GM19452 (cell line): Measurements from ENCODE around the gene BTNL3.
"Not testable (repeated sequence)": the region's sequence is repeated elsewhere in the genome, so short reads cannot be mapped to it uniquely, and the experiment has no call there.

Experiments
- ATAC-seq: cut with Tn5 transposase; IDR thresholded peaks from one replicate; pipeline ENCODE4 v1.9.1; 2021; ENCODE audit not compliant: unreplicated experiment

The BTNL3 gene

GRCh38 chr5:181045316-181045715, 56.7 kb downstream of the BTNL3 start:
- ATAC-seq: no peak

- ATAC-seq: not testable (repeated sequence)
These were observed 57.2 kb downstream of the BTNL3 start for GRCh38 chr5:181045857-181046256.

- ATAC-seq: no peak
These were observed 58.6 kb downstream of the BTNL3 start for GRCh38 chr5:181047288-181047687.

- no peak for ATAC-seq
These were observed 59.3 kb downstream of the BTNL3 start for GRCh38 chr5:181047921-181048320.

- no peak for ATAC-seq
These were observed 61.4 kb downstream of the BTNL3 start for GRCh38 chr5:181050016-181050415.

GRCh38 chr5:181051841-181052671, 63.4 kb downstream of the BTNL3 start:
- ATAC-seq: no peak

- no peak for ATAC-seq
These were observed 64.2 kb downstream of the BTNL3 start for GRCh38 chr5:181052672-181053487.

- ATAC-seq: no peak
These were observed 65.0 kb downstream of the BTNL3 start for GRCh38 chr5:181053488-181054121.

GRCh38 chr5:181054138-181054537, 65.5 kb downstream of the BTNL3 start:
- no peak for ATAC-seq

GRCh38 chr5:181054871-181055459, 66.3 kb downstream of the BTNL3 start:
- no peak for ATAC-seq
